ENCODE data around the gene DTD2.

The DTD2 gene

GRCh38 chr14:31403707-31404106 is 53.6 kb downstream of the DTD2 start:
- Histone ChIP-seq H3K36me3 (ENCODE audit: control insufficient read depth, insufficient read depth, low read length) (no peaks in the 10 kb centered on the region), H3K27me3 (replicated peaks; ENCODE audit: control insufficient read depth, insufficient read depth, low read length) (no peaks in the 10 kb centered on the region), H3K4me3 (replicated peaks; ENCODE audit: low read depth, low read length) (no peak overlapping the region)
- TF ChIP-seq, protein P1, sequence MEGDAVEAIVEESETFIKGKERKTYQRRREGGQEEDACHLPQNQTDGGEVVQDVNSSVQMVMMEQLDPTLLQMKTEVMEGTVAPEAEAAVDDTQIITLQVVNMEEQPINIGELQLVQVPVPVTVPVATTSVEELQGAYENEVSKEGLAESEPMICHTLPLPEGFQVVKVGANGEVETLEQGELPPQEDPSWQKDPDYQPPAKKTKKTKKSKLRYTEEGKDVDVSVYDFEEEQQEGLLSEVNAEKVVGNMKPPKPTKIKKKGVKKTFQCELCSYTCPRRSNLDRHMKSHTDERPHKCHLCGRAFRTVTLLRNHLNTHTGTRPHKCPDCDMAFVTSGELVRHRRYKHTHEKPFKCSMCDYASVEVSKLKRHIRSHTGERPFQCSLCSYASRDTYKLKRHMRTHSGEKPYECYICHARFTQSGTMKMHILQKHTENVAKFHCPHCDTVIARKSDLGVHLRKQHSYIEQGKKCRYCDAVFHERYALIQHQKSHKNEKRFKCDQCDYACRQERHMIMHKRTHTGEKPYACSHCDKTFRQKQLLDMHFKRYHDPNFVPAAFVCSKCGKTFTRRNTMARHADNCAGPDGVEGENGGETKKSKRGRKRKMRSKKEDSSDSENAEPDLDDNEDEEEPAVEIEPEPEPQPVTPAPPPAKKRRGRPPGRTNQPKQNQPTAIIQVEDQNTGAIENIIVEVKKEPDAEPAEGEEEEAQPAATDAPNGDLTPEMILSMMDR (IDR thresholded peaks at IDR 0.05; ENCODE audit: insufficient read depth, low read length, poor library complexity, severe bottlenecking): no peak
- DNase-seq (ENCODE audit: extremely low read depth, insufficient read length): no peak

- Histone ChIP-seq H3K4me3 (replicated peaks; ENCODE audit: low read depth, low read length) (no peak overlapping the region), H3K27me3 (replicated peaks; ENCODE audit: control insufficient read depth, insufficient read depth, low read length) (no peaks in the 10 kb centered on the region), H3K36me3 (ENCODE audit: control insufficient read depth, insufficient read depth, low read length) (no peaks in the 10 kb centered on the region)
- TF ChIP-seq, protein P1 (IDR thresholded peaks at IDR 0.05; ENCODE audit: insufficient read depth, low read length, poor library complexity, severe bottlenecking): no peak
- no peak for DNase-seq (ENCODE audit: extremely low read depth, insufficient read length)
These were observed 54.4 kb downstream of the DTD2 start for GRCh38 chr14:31402764-31403439.

GRCh38 chr14:31401369-31401932 is 55.9 kb downstream of the DTD2 start:
- no peak for DNase-seq (ENCODE audit: extremely low read depth, insufficient read length)
- TF ChIP-seq, protein P1 (IDR thresholded peaks at IDR 0.05; ENCODE audit: insufficient read depth, low read length, poor library complexity, severe bottlenecking): no peak
- Histone ChIP-seq H3K27me3 (replicated peaks; ENCODE audit: control insufficient read depth, insufficient read depth, low read length) (no peaks in the 10 kb centered on the region), H3K4me3 (replicated peaks; ENCODE audit: low read depth, low read length) (no peak overlapping the region), H3K36me3 (ENCODE audit: control insufficient read depth, insufficient read depth, low read length) (no peaks in the 10 kb centered on the region)

DNA sequence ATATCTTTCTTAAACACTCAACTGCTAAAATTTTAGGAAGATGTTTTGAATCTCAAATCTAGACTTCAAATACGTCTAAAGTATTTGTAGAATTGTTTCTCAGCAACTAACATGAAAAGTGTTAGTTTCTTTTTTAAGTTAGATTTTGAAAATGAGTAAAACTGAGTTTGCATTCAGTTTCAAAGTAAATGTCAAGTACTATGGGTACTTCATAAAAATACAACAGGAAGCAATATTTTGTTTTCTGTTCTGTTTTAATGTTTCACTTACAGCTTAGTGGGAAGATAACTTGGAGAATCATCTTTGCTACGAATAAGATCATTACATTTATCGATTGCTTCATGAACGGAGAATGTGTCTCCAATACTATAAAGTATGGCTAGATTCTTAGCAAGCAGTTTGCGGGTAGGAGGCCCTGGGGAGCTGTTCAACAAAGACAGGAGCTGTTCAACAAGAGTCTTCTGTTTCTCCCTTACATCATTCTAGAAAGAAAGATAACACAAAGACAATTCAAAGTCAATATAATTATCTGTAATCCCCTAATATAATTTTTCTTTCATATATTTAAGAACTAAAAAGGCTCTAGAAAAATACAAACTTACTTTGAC is 57.2 kb downstream of the DTD2 start:
- Histone ChIP-seq H3K4me3 (replicated peaks; ENCODE audit: low read depth, low read length) (no peak overlapping the region), H3K36me3 (ENCODE audit: control insufficient read depth, insufficient read depth, low read length) (no peaks in the 10 kb centered on the region), H3K27me3 (replicated peaks; ENCODE audit: control insufficient read depth, insufficient read depth, low read length) (no peaks in the 10 kb centered on the region)
- TF ChIP-seq, protein P1 (IDR thresholded peaks at IDR 0.05; ENCODE audit: insufficient read depth, low read length, poor library complexity, severe bottlenecking): no peak
- no peak for DNase-seq (ENCODE audit: extremely low read depth, insufficient read length)
